Upper lobe of left lung (tissue), 4 donors: Measurements from ENCODE around the gene CAPN12.
"Not testable (repeated sequence)": the region's sequence is repeated elsewhere in the genome, so short reads cannot be mapped to it uniquely, and the experiment has no call there.

Experiments
- CTCF ChIP-seq, 6 experiments: fragments of 450-650 bp in 4 of 6; fragments of 200-600 bp in 2 of 6; sonication (generic) in 2 of 6; IDR thresholded peaks; one replicate each; pipeline ENCODE4 v1.5.1; 2016 to 2019; ENCODE audit warnings: antibody characterized with exemption in 6 of 6
- EP300 ChIP-seq, 4 donors: sonication (generic); formaldehyde crosslinking; IDR thresholded peaks; one replicate each; pipeline ENCODE4 v1.5.1; 2017; ENCODE audit warnings: antibody characterized with exemption in 4 of 4, control low read depth in 2 of 4
- POLR2AphosphoS5 ChIP-seq, 2 donors: sonication (generic); formaldehyde crosslinking; IDR thresholded peaks; one replicate each; pipeline ENCODE4 v1.5.1; 2017; ENCODE audit warnings: antibody characterized with exemption in 2 of 2

- not testable (repeated sequence) for TF ChIP-seq CTCF, POLR2AphosphoS5, EP300 (IDR thresholded peaks at IDR 0.05)
These were observed 9.9 kb upstream of the CAPN12 start for GRCh38 chr19:38754196-38754595.
